Stimulated activated naive CD8-positive, alpha-beta T cell treated with anti-CD3 and anti-CD28 coated beads, Interleukin-15, Interleukin-2, amounts not matched to agents 100 ng/mL and 50 ng/mL, for 24 hours (primary cell): ENCODE data around the gene LRRC2.
"Not testable (repeated sequence)": the region's sequence is repeated elsewhere in the genome, so short reads cannot be mapped to it uniquely, and the experiment has no call there.

ENCODE experiments used
- H3K27ac Mint-ChIP-seq: one replicate; pipeline ENCODE4 v1.8.0; 2021; ENCODE audit warnings: mild to moderate bottlenecking, mixed read lengths
- H3K27me3 Mint-ChIP-seq: one replicate; pipeline ENCODE4 v1.8.0; 2021; ENCODE audit warnings: mixed read lengths
- H3K36me3 Mint-ChIP-seq: one replicate; pipeline ENCODE4 v1.8.0; 2021; ENCODE audit warnings: low read depth, mixed read lengths
- H3K4me1 Mint-ChIP-seq: one replicate; pipeline ENCODE4 v1.8.0; 2021; ENCODE audit warnings: low read depth, mixed read lengths
- H3K4me3 Mint-ChIP-seq: one replicate; pipeline ENCODE4 v1.8.0; 2021; ENCODE audit warnings: mild to moderate bottlenecking, mixed read lengths
- H3K9me3 Mint-ChIP-seq: one replicate; pipeline ENCODE4 v1.8.0; 2021; ENCODE audit warnings: mixed read lengths

Gene LRRC2

GRCh38 chr3:46549408-46549904 is 16.6 kb downstream of the LRRC2 start:
- peaks cover 8% of the 10 kb centered on the region for H3K4me1 Mint-ChIP-seq
- H3K27ac Mint-ChIP-seq: peak overlapping the region; percentile 63
- H3K9me3 Mint-ChIP-seq: no peaks in the 10 kb centered on the region
- H3K27me3 Mint-ChIP-seq: no peaks in the 10 kb centered on the region
- H3K36me3 Mint-ChIP-seq: no peaks in the 10 kb centered on the region
- H3K4me3 Mint-ChIP-seq: no peak overlapping the region

- H3K27me3 Mint-ChIP-seq, H3K9me3 Mint-ChIP-seq, H3K36me3 Mint-ChIP-seq, H3K4me1 Mint-ChIP-seq, H3K4me3 Mint-ChIP-seq, H3K27ac Mint-ChIP-seq: not testable (repeated sequence)
Measured at GRCh38 chr3:46548611-46549010, 17.5 kb downstream of the LRRC2 start.

GRCh38 chr3:46546896-46547440 is 19.1 kb downstream of the LRRC2 start:
- Mint-ChIP-seq H3K4me3 (no peak overlapping the region), H3K27me3 (no peaks in the 10 kb centered on the region), H3K36me3 (no peaks in the 10 kb centered on the region), H3K27ac (no peak overlapping the region), H3K9me3 (no peaks in the 10 kb centered on the region), H3K4me1 (peaks cover 14% of the 10 kb centered on the region)

GRCh38 chr3:46545818-46546630 is 20.1 kb downstream of the LRRC2 start:
- no peak overlapping the region for H3K27ac Mint-ChIP-seq
- no peaks in the 10 kb centered on the region for H3K27me3 Mint-ChIP-seq
- no peaks in the 10 kb centered on the region for H3K36me3 Mint-ChIP-seq
- peaks cover 16% of the 10 kb centered on the region for H3K4me1 Mint-ChIP-seq
- no peak overlapping the region for H3K4me3 Mint-ChIP-seq
- no peaks in the 10 kb centered on the region for H3K9me3 Mint-ChIP-seq

GRCh38 chr3:46544771-46545503 is 21.2 kb downstream of the LRRC2 start:
- H3K9me3 Mint-ChIP-seq: no peaks in the 10 kb centered on the region
- no peaks in the 10 kb centered on the region for H3K36me3 Mint-ChIP-seq
- no peak overlapping the region for H3K4me3 Mint-ChIP-seq
- no peaks in the 10 kb centered on the region for H3K27me3 Mint-ChIP-seq
- H3K4me1 Mint-ChIP-seq: peaks cover 20% of the 10 kb centered on the region
- H3K27ac Mint-ChIP-seq: no peak overlapping the region

- Mint-ChIP-seq H3K27ac (no peak overlapping the region), H3K9me3 (no peaks in the 10 kb centered on the region), H3K36me3 (no peaks in the 10 kb centered on the region), H3K27me3 (no peaks in the 10 kb centered on the region), H3K4me1 (peaks cover 34% of the 10 kb centered on the region), H3K4me3 (no peak overlapping the region)
Measured at GRCh38 chr3:46542801-46543201, 23.3 kb downstream of the LRRC2 start.

- Mint-ChIP-seq H3K27me3 (no peaks in the 10 kb centered on the region), H3K36me3 (no peaks in the 10 kb centered on the region), H3K9me3 (no peaks in the 10 kb centered on the region), H3K4me3 (no peak overlapping the region), H3K27ac (no peak overlapping the region), H3K4me1 (peaks cover 39% of the 10 kb centered on the region)
Measured at GRCh38 chr3:46542344-46542743, 23.8 kb downstream of the LRRC2 start.

- no peak overlapping the region for H3K27ac Mint-ChIP-seq
- peaks cover 44% of the 10 kb centered on the region for H3K4me1 Mint-ChIP-seq
- no peaks in the 10 kb centered on the region for H3K27me3 Mint-ChIP-seq
- no peaks in the 10 kb centered on the region for H3K9me3 Mint-ChIP-seq
- H3K4me3 Mint-ChIP-seq: no peak overlapping the region
- H3K36me3 Mint-ChIP-seq: no peaks in the 10 kb centered on the region
Measured at GRCh38 chr3:46541835-46542234, 24.3 kb downstream of the LRRC2 start.

GRCh38 chr3:46540550-46540949 is 25.6 kb downstream of the LRRC2 start:
- Mint-ChIP-seq H3K4me3 (no peak overlapping the region), H3K4me1 (peaks cover 55% of the 10 kb centered on the region), H3K27ac (no peak overlapping the region), H3K36me3 (no peaks in the 10 kb centered on the region), H3K9me3 (no peaks in the 10 kb centered on the region), H3K27me3 (no peaks in the 10 kb centered on the region)

GRCh38 chr3:46539443-46540005 is 26.6 kb downstream of the LRRC2 start:
- Mint-ChIP-seq H3K9me3 (no peaks in the 10 kb centered on the region), H3K27ac (peak overlapping the region; percentile 74), H3K4me3 (peak overlapping the region; percentile 69), H3K36me3 (no peaks in the 10 kb centered on the region), H3K27me3 (no peaks in the 10 kb centered on the region), H3K4me1 (peaks cover 55% of the 10 kb centered on the region)

- Mint-ChIP-seq H3K4me1 (peaks cover 55% of the 10 kb centered on the region), H3K9me3 (no peaks in the 10 kb centered on the region), H3K27me3 (no peaks in the 10 kb centered on the region), H3K27ac (peak overlapping the region; percentile 74), H3K4me3 (peak overlapping the region; percentile 69), H3K36me3 (no peaks in the 10 kb centered on the region)
Measured at GRCh38 chr3:46538803-46539442, 27.2 kb downstream of the LRRC2 start.

- Mint-ChIP-seq H3K4me3 (peak overlapping the region; percentile 69), H3K27ac (peak overlapping the region; percentile 62), H3K4me1 (peaks cover 55% of the 10 kb centered on the region)
- not testable (repeated sequence) for H3K27me3 Mint-ChIP-seq, H3K9me3 Mint-ChIP-seq, H3K36me3 Mint-ChIP-seq
Measured at GRCh38 chr3:46538425-46538802, 27.7 kb downstream of the LRRC2 start.

GRCh38 chr3:46537779-46538178 is 28.3 kb downstream of the LRRC2 start:
- H3K27ac Mint-ChIP-seq: no peak overlapping the region
- no peak overlapping the region for H3K4me3 Mint-ChIP-seq

GRCh38 chr3:46537316-46537715 is 28.8 kb downstream of the LRRC2 start:
- Mint-ChIP-seq H3K4me1 (peaks cover 53% of the 10 kb centered on the region), H3K36me3 (no peaks in the 10 kb centered on the region), H3K27ac (no peak overlapping the region), H3K9me3 (no peaks in the 10 kb centered on the region), H3K27me3 (no peaks in the 10 kb centered on the region), H3K4me3 (no peak overlapping the region)

More at GRCh38 chr3:46537779-46538178, 28.3 kb downstream of the LRRC2 start:
- H3K27me3 Mint-ChIP-seq: no peaks in the 10 kb centered on the region
- H3K4me1 Mint-ChIP-seq: peaks cover 55% of the 10 kb centered on the region
- no peaks in the 10 kb centered on the region for H3K9me3 Mint-ChIP-seq
- H3K36me3 Mint-ChIP-seq: no peaks in the 10 kb centered on the region
